ENCODE data around the gene CREB3L2.
"Not testable (repeated sequence)": the region's sequence is repeated elsewhere in the genome, so short reads cannot be mapped to it uniquely, and the experiment has no call there.

CREB3L2 gene, protein sequence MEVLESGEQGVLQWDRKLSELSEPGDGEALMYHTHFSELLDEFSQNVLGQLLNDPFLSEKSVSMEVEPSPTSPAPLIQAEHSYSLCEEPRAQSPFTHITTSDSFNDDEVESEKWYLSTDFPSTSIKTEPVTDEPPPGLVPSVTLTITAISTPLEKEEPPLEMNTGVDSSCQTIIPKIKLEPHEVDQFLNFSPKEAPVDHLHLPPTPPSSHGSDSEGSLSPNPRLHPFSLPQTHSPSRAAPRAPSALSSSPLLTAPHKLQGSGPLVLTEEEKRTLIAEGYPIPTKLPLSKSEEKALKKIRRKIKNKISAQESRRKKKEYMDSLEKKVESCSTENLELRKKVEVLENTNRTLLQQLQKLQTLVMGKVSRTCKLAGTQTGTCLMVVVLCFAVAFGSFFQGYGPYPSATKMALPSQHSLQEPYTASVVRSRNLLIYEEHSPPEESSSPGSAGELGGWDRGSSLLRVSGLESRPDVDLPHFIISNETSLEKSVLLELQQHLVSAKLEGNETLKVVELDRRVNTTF

DNA sequence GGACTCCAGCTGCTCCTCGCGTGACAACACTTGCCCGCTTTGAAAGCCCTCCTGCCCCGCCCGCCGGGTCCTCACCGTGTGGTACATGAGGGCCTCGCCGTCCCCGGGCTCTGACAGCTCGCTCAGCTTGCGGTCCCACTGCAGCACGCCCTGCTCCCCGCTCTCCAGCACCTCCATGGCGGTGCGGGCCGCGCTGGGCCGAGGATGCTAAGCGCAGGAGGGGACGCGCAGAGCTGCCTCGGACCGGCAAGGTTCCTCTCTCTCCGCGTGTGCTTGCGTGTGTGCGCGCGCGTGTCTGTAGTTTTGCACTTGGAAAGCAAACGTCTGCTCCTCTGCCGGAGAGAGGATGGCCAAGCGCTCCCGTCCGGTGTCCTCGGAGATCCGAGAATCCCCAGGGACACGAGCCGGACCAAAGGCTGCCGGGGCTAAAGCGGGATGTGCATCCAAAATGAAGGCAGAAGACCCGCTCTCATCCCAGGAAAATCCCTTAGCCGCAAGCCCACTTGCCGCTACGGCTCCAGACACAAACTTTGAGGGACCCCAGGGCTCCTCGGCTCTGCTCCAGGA is at the start of gene CREB3L2:
CREB3L2 (minus strand) TSS at position 558 of the 567 bp plus-strand sequence; CDS start at position 177, 381 bp downstream.
- DNase-seq (ENCODE audit: low read depth) = peak; percentile 35

DNA sequence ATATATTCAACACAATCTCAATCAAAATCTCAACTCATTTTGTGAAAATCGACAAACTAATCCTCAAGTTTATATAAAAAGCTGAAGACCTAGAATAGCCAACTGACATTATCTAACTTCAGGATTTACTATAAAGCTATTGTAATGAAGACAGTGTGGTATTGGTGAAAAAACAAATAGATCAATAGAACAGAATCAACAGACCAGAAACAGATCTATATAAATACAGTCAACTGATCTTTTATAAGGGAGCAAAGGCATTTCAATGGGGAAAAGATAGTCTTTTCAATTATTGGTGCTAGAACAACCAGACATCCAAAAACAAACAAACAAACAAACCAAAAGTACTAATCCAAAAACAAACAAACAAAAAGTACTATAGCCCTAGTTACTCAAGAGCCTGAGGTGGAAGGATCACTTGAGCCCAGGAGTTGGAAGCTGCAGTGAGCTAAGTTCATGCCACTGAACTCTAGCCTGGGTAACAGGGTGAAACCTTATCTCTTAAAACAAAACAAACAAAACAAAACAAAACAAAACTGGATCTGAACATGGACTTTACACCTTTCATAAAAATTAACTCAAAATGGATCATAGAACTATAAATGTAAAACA is 47.7 kb upstream of the CREB3L2 start:
- DNase-seq (ENCODE audit: low read depth) = no peak

DNA sequence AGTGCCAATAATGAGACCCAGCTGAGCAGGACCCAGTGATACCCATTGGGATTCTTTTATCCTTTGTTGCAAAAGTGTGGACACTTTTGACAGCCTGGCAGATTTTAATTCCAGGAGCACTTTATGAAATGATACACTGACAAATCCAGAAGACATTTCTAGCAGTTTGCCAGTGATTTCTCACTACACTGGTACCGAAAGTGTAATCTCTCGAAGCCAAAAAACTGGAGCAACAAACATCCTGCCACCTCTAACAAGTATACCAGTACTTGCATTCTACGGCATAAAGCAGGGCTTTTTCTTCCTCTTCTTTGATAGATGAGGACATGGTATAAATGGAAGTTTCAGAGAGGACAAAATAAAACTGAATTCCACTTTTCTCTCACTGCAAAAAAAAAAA is 46.0 kb upstream of the CREB3L2 start:
- DNase-seq (ENCODE audit: low read depth) = no peak

DNA sequence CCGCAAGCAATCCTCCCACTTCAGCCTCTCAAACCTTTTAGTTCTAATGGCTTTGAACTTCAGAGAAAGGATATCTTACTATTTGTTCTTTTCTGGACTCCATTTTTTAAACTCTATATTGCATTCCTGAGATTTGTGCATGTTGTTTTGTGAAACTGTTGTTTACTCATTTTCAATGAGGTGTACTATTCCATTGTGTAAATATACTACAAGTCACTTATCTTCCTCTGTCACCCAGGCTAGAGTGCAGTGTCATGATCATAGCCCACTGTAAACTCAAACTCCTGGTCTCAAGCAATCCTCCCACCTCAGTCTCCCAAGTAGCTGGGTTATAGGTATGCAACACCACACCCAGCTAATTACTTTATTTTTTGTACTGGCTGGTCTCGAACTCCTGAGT is 43.0 kb upstream of the CREB3L2 start:
- DNase-seq (ENCODE audit: low read depth) = no peak

DNA sequence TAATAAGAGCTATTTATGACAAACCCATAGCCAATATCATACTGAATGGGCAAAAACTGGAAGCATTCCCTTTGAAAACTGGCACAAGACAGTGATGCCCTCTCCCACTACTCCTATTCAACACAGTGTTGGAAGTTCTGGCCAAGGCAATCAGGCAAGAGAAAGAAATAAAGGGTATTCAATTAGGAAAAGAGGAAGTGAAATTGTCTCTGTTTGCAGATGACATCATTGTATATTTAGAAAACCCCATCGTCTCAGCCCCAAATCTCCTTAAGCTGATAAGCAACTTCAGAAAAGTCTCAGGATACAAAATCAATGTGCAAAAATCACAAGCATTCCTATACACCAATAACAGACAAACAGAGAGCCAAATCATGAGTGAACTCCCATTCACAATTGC is 38.2 kb upstream of the CREB3L2 start:
- not testable (repeated sequence) for DNase-seq (ENCODE audit: low read depth)

DNA sequence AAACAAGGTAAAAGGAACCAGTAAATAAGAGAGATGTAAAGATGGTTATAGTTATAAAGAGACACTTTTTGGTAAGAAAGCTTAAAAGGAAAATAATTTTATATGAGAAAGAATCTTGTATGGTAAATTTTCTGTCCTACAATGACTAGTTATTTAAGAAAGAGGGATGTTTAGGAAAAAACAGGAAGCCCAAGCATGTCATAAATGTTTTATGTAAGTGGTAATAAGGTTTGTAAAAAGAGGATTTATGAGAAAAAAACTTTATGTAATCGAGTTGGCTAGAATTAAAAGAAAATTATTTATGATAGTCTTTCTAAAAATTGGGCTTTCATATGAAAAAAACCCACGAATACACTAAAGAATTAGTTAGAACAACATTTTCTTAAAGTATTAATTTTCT is 34.2 kb upstream of the CREB3L2 start:
- no peak for DNase-seq (ENCODE audit: low read depth)

DNA sequence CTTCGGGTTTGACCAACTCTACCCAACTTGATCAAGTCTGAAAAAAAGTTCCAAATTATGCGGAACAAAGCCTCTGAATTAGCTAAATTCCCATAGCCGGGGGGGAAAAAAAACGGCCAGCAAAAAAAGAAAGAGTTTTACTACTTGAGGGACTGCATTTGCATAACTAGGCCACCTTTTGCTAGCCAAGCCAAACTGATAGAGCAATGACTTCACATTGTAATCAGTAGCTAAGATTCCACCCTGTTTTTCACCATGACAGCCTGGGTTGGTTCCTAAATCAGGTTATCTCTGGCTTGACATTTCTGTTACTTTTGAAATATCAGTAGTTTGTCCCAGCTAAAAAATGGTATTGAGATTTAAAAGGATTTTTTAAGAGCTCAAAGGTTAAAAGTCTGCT is 31.4 kb upstream of the CREB3L2 start:
- DNase-seq (ENCODE audit: low read depth) = no peak

DNA sequence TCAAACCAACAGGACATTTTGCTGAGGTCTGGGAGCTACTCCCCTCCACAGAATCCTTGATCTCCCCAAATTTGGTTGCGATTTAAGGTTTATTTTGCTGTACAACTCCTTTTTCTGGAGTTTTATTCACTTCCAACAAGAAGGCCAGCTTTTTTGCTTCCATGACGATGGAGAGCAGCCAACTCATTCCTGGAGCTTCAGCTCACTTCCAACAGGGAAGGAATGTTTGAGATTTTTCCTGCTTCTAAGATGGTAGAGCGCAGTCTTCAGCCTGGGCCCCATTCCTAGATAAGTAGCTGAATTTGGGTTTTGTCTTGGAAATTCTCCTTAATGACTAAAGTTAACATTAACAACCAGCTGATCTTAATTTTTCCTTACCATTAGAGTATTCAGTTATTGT is 30.9 kb upstream of the CREB3L2 start:
- no peak for DNase-seq (ENCODE audit: low read depth)

DNA sequence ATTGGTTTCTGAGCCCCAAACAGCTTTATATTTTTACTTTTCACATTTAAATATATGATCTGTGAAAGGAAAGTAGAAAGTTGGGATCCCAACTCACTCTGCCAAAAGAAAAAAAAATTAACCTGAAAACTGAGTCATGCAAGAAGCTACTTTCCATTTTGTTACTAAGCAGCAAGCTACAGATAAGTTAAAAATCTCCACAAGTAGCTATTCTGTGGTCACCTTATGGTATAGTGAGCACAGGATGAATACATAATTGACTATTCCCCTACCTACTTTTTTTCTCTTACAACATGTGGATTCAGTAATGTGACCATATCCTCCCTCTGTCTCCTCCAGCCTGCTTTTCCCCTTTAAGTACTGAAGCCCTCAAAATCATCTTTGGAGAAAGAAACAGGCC is 30.3 kb upstream of the CREB3L2 start:
- no peak for DNase-seq (ENCODE audit: low read depth)

DNA sequence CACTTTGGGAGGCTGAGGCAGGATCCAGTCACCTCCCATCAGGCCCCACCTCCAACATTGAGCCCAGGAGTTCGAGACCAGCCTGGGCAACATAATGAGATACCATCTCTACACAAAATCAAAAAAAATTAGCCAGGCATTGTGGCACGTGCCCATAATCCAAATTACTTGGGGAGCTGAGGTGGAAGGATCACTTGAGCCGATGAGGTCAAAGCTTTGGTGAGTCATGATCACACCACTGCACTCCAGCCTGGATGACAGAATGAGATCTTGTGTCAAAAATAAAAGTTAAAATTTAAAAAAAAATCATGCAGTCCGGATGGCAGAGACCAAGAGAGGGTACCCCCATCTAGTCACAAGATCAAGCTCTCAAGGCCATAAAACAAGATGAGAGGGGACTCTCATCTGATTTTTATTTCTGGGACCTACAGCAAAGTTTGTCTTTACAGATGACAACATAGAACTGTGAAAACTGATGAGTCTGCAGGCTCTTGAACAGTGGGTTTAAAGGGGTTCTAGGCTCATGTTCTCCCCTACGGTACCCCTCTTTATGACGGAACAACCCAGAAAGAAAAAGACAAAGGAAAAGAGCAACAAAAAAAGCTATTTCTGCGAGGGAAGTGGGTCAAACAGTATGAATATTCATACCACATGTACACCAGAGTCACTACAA is 28.9 kb upstream of the CREB3L2 start:
- no peak for DNase-seq (ENCODE audit: low read depth)

DNA sequence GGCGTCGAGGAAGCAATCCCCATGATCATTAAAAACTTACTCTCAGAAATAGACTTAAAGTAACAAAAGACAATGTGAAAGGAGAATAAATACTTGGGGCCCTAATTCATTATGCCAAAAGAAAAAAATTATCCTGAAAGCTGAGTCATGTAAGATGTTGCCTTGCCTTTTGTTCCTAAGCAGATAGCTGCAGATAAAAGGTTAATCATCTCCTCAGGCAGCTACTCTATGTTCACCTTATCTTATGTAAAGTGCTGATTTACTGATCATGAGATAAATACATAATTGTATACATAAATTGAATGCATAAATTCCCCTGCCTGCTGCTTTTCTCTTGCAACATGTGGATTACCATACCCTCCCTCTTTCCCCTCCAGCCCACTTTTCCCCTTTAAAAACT is 28.1 kb upstream of the CREB3L2 start:
- no peak for DNase-seq (ENCODE audit: low read depth)

DNA sequence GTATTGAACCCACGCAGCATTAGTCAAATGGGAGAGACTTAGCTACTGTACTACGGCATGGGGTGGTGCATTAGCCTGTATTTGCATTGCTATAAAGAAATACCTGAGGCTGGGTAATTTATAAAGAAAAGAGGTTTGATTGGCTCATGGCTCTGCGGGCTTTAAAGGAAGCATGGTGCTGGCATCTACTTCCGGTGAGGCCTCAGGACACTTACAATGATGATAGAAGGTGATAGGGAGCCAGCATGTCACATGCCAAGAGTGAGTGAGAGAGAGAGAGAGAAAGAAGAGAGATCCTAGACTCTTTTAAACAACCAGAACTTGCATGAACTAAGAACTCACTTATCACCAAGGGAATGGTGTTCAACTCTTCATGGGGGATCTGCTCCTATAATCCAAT is 27.2 kb upstream of the CREB3L2 start:
- no peak for DNase-seq (ENCODE audit: low read depth)

DNA sequence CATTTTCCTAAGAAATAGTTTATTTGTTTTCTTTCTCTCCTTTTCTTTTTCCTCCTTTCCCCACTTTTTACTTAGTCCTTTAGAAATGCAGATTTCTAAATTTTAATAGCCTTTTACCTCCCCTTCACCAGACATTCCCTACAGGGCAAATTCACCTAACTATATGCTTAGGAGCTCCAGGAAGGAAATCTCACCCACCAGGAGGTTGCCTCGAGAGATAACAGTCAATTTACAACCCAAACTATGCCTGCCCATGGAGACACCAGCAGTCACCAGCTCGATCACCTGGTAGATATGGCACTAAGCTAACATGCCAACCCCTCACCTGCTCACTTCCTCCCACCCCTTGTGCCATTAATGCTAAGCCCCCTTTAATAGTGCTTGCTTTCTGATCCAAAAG is 25.2 kb upstream of the CREB3L2 start:
- DNase-seq (ENCODE audit: low read depth) = no peak

DNA sequence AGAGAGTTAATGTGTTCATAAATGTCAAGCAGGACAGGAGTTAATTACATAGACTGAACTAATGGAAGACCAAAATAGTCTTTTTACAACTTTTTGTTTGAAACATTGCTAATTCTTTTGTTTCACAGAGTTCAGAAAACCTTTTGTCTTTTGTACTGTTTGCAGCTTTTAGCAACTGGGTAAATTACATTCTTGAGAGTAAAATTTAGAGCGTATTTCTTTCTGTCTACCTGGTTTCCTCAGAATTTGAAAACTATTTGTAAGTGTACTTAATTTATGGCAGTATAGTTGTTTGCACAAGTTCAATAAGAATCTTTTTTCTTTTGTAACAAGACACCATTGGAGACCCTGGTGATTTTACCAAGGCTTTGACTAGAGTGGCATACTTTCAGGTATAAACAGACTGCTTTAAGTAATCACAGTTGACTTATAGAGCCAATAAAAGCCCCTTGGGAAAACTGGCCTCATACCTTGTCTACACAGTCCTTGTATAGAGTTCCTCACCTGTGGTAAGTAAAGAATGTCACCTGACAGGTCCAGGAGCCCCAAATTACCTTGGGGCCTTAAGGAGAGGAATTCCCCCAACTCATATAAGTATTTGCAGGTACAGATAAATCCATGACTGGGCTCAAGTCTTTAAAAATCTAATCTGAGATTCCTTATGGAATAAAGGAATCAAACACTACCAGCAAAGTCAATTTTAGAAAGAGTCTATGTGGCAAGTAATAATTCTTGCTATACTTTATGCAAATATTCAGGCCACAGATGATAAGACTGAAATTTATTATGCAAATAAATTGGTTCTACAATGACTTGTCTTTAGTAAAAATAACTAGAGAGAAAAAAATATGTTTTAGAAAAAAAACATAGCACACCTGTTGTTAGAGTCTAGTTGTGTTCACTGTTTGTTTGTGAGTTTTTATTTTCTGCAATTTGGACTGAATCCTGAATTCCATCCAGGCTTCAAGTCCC is 23.6 kb upstream of the CREB3L2 start:
- no peak for DNase-seq (ENCODE audit: low read depth)

DNA sequence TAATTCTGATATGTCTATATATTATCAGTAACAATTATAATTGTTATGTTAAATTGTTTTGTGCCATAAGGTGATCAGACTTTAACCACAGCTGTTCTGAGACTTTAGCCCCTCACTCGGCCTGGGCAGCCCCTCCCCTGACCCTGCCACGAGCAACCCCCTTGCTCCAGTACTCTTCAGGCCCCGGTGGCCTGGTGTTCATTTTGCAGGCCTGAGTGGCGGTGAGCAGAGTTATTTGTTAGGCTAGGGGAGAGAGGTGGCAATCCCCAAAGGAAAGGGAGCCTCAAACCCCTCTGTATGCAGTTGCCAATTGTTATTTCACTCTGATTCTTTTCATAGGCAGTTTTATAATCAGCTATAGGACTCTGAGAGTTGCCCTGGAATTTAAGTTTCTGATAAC is 22.9 kb upstream of the CREB3L2 start:
- DNase-seq (ENCODE audit: low read depth) = no peak

DNA sequence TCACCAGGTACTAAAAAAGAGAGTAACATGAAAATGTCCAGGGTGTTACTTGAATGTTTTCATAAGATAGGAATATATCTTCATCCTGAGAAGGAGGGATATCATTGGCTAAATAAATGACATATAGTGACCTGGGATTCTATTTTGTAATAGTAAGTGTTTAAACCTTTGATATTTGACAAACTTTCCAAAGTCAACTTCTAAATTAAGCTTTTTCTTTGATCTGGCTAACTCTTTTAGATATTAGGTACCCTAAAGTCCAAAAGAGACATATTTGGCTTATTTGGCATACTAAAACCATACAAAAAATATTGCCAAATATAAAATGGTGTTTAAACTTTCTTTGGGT is 22.4 kb upstream of the CREB3L2 start:
- no peak for DNase-seq (ENCODE audit: low read depth)

DNA sequence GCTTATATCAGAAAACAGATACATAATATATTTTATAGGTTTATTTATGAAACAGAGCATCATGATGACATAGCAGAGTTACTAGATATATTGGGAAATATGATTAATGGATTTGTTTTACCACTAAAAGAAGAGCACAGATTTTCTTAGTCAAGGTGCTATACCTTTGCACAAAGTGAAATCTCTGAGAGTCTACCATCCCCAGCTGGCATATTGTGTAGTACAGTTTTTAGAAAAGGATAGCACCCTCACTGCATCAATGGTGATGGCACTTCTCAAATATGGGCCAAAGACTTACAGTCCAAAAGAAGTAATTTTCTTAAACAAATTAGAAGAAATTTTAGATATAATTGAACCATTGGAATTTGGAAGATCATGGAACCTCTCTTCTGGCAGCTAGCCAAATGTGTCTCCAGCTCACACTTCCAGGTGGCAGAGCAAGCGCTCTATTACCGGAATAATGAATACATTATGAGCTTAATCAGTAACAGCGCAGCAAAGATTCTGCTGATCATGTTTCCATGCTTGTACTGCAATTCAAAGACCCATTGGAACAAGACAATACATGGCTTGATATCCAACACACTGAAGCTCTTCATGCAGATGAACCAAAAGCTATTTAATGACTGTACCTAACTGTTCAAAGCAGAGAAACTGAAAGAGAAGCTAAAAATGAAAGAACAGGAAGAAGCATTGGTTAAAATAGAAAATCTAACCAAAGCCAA is 21.9 kb upstream of the CREB3L2 start:
- no peak for DNase-seq (ENCODE audit: low read depth)

DNA sequence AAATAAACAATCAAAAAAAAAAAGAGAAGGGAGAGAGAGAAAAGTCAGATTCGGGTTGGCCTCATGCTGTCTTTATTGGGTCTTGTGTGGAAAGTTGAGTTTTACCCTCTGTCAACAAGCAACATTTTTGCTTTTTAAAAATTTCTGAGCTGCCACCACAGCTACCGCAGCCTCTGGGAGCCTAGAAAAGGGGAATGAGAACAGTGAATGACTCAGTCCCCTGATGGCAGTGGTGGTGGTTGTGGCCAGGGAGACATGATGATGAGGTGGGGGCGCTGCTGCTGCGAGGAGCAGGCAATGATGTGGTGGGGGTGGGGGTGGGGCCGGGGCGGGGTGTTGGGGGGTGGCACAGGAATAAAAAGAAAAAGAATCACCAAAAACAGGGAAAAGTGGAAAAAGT is 20.0 kb upstream of the CREB3L2 start:
- DNase-seq (ENCODE audit: low read depth) = no peak

DNA sequence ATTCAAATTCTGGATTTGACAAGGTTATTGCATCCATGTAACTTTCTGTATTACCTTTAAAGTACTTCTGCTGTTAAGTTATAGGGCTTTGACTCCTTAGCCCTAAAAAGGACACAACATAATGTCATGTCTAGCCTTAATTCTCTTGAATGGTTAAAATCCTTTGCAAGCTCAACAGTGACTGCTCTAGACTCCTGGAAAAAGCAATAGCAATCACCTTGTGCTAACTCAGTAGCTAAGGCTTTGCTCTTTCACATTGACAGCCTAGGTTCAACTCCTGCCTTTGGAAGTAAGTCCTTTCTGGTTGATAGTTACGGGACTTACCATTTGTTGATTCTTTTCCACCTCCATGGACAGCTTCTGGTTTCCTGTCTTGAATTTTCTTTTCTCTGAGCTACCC is 16.1 kb upstream of the CREB3L2 start:
- no peak for DNase-seq (ENCODE audit: low read depth)

DNA sequence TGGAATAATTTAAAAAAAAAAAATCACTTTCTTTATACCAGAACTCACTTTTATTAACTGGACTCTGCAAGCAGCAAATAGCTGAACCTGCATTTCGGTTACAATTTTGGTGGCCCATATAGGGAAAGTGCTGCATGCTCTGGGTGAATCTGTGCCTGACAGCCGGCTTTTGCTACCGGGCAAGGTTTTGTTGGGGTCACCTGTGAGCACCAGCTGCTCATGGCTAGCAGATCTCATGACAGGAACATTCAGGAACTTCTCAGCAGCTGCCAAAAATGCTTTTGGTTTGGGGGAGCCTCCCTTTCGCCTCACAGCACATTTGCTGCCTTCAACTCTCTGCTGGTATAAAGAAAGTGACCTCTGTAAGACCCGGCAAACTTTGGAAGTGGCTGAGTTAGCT is 13.2 kb upstream of the CREB3L2 start:
- DNase-seq (ENCODE audit: low read depth) = no peak

DNA sequence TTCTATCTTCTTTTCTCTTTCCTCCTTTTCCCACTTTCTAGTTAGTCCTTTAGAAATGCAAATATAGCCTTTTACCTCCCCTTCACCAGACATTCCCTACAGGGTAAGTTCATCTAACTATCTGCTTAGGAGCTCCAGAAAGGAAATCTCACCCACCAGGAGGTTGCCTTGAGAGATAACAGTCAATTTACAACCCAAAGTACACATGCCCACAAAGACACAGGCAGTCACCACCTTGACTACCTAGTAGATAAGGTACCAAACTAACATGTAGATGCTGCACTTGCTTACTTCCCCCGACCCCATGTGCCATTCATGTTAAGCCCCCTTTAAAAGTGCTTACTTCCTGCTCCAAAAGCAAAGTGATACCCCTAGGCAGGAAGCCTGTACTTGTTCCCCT is 12.8 kb upstream of the CREB3L2 start:
- DNase-seq (ENCODE audit: low read depth) = no peak
